ENCODE results near the gene SH3BP5. TPM values are rescaled to one million over a fixed set of nuclear protein-coding genes. Genes with fewer than 3 reads are reported as not detected.
"Not testable (repeated sequence)": the region's sequence is repeated elsewhere in the genome, so short reads cannot be mapped to it uniquely, and the experiment has no call there.

Gene SH3BP5
- total RNA-seq, 1 donor from 2014 or later: 5.9 TPM

DNA sequence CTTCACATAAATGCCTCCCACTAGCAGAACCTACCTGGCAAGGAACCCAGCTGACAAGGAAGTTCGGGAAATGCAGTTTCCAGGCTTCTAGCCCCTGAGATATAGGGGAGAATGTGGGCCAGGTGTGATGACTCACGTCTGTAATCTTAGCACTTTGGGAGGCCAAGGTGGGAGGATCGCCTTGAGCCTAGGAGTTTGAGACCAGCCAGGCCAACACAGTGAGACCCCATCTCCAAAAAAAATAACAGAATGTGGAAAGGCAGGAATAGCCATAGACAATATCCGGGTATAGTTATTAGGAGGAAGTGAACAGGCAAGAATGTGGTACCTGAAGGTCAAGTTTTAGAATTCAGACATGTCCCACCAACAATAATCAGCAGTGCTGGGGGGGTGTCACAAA, 40.5 kb upstream of the SH3BP5 start:
- no peaks in the 10 kb centered on the region for H3K36me3 Mint-ChIP-seq (ENCODE audit: unreplicated experiment)
- no peak overlapping the region for H3K4me3 Mint-ChIP-seq (ENCODE audit: unreplicated experiment)
- H3K4me1 Mint-ChIP-seq (ENCODE audit: unreplicated experiment): no peaks in the 10 kb centered on the region
- TF ChIP-seq, protein P1, sequence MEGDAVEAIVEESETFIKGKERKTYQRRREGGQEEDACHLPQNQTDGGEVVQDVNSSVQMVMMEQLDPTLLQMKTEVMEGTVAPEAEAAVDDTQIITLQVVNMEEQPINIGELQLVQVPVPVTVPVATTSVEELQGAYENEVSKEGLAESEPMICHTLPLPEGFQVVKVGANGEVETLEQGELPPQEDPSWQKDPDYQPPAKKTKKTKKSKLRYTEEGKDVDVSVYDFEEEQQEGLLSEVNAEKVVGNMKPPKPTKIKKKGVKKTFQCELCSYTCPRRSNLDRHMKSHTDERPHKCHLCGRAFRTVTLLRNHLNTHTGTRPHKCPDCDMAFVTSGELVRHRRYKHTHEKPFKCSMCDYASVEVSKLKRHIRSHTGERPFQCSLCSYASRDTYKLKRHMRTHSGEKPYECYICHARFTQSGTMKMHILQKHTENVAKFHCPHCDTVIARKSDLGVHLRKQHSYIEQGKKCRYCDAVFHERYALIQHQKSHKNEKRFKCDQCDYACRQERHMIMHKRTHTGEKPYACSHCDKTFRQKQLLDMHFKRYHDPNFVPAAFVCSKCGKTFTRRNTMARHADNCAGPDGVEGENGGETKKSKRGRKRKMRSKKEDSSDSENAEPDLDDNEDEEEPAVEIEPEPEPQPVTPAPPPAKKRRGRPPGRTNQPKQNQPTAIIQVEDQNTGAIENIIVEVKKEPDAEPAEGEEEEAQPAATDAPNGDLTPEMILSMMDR (IDR thresholded peaks at IDR 0.05): no peak
- DNase-seq (ENCODE audit: extremely low spot score, unreplicated experiment): no peak
- H3K27me3 Mint-ChIP-seq (ENCODE audit: unreplicated experiment): peaks cover 4% of the 10 kb centered on the region
- no peak overlapping the region for H3K27ac Mint-ChIP-seq (ENCODE audit: unreplicated experiment)
- H3K9me3 Mint-ChIP-seq (ENCODE audit: unreplicated experiment): no peaks in the 10 kb centered on the region

DNA sequence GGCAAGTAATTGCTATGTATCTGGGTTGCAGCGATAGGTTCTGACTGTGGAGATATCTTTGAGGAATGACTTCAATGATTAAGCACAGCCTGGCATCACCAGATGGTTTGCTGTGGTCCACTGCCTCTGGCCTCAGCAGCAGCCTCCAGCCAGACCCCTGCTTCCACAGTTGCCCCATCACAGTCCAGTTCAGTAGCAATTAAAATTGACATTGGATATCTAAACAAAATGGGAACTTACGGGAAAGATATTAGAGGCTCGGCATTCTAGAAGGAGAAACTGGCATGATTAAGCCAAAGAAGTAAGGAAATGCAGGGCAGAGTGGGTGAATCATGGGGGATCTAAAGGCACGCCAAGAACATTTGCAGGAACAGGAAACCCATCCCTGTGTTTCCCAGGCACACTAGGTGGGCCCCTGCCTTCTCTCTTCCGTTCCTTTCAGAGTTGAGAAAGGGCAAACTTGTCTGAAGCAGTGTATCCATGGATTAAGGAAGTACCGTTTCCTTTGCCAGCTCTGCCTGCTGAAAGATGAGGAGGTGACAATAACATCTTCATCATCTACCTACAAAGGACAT, 36.3 kb upstream of the SH3BP5 start:
- H3K27ac Mint-ChIP-seq (ENCODE audit: unreplicated experiment): no peak overlapping the region
- no peak for DNase-seq (ENCODE audit: extremely low spot score, unreplicated experiment)
- no peak overlapping the region for H3K4me3 Mint-ChIP-seq (ENCODE audit: unreplicated experiment)
- no peaks in the 10 kb centered on the region for H3K36me3 Mint-ChIP-seq (ENCODE audit: unreplicated experiment)
- peaks cover 8% of the 10 kb centered on the region for H3K4me1 Mint-ChIP-seq (ENCODE audit: unreplicated experiment)
- TF ChIP-seq, protein P1 (IDR thresholded peaks at IDR 0.05): no peak
- H3K9me3 Mint-ChIP-seq (ENCODE audit: unreplicated experiment): no peaks in the 10 kb centered on the region
- peaks cover 9% of the 10 kb centered on the region for H3K27me3 Mint-ChIP-seq (ENCODE audit: unreplicated experiment)

DNA sequence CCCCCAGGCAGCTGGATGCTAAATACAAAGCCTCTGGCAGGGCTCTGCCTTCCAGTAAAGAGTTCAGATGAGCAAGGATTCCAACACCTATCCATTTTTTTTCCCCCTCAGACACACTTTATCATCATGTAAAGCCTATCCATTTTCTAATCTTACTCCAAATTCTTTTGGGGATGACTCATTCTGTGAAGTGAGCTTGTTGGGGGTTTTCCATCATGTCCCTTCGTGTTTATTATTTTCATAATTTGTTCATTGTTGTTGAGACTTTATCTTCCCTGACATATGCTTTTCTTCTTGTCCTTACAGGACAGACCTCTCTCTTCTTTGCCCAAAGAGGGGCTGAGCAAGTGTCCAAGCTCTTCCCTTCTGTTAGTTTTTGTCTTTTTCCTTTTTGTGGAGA, 34.7 kb upstream of the SH3BP5 start:
- Mint-ChIP-seq H3K4me3 (ENCODE audit: unreplicated experiment) (no peak overlapping the region), H3K27ac (ENCODE audit: unreplicated experiment) (no peak overlapping the region), H3K27me3 (ENCODE audit: unreplicated experiment) (peaks cover 9% of the 10 kb centered on the region), H3K9me3 (ENCODE audit: unreplicated experiment) (no peaks in the 10 kb centered on the region), H3K36me3 (ENCODE audit: unreplicated experiment) (no peaks in the 10 kb centered on the region), H3K4me1 (ENCODE audit: unreplicated experiment) (peaks cover 13% of the 10 kb centered on the region)
- TF ChIP-seq, protein P1 (IDR thresholded peaks at IDR 0.05): no peak
- no peak for DNase-seq (ENCODE audit: extremely low spot score, unreplicated experiment)

DNA sequence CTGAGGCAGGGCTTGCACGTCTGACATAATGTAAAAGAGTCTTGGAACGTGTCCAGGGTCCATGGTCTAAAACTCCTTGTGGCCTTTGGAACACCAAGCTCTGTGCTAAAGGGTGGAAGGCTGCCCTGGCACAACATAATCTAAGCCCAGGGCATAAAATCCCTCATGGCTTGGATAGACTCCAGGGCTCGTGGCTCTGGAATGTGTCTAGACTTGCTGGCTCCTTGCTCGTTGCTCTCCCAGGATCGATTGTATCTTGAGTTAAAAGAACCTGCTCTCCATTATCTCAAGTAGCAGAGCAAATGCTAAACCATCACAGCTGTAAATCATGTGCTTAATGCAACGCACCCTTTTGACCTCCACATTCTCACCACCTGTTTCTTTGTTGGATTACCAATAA, 31.7 kb upstream of the SH3BP5 start:
- not testable (repeated sequence) for H3K27me3 Mint-ChIP-seq (ENCODE audit: unreplicated experiment); H3K27ac Mint-ChIP-seq (ENCODE audit: unreplicated experiment); H3K4me3 Mint-ChIP-seq (ENCODE audit: unreplicated experiment); DNase-seq (ENCODE audit: extremely low spot score, unreplicated experiment); H3K36me3 Mint-ChIP-seq (ENCODE audit: unreplicated experiment); H3K9me3 Mint-ChIP-seq (ENCODE audit: unreplicated experiment)
- peaks cover 32% of the 10 kb centered on the region for H3K4me1 Mint-ChIP-seq (ENCODE audit: unreplicated experiment)

DNA sequence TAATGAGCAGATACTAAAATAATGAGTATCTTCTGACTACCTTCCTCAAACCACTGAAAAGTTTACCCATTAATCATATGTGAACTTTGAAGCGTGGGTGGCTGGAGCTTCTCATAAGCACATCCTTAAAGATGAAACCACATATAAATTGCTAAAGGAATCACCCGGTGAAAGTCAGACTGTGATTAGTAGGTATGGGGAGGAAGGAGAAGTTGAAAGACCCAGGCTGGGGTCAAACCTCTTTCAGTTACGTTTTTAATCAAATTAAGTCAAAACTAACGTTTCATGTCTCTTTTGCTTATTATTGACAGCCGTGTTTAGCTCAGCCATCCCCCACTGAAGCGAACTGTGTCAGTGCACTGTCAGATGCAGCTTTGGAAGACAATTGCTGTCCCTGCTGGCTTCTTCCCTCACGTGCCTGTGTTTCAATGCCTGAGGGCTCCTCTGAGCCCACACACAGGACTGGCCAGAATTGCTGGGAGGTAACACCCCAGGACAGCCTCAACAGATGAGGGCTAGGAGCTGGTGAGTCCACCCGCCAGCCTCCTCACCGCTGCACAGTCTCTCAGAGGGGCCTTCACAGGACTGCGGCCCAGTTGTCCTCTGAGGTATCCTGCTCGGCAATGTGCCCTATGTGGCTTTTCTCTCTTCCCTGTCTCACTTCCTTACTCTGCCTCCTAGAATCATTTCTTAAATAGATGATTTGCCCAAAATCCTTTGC, 29.3 kb upstream of the SH3BP5 start:
- TF ChIP-seq, protein P1 (IDR thresholded peaks at IDR 0.05): no peak
- Mint-ChIP-seq H3K27ac (ENCODE audit: unreplicated experiment) (peak overlapping the region; percentile 33), H3K4me1 (ENCODE audit: unreplicated experiment) (peaks cover 27% of the 10 kb centered on the region), H3K36me3 (ENCODE audit: unreplicated experiment) (no peaks in the 10 kb centered on the region), H3K27me3 (ENCODE audit: unreplicated experiment) (no peaks in the 10 kb centered on the region), H3K9me3 (ENCODE audit: unreplicated experiment) (no peaks in the 10 kb centered on the region), H3K4me3 (ENCODE audit: unreplicated experiment) (no peak overlapping the region)
- DNase-seq (ENCODE audit: extremely low spot score, unreplicated experiment): no peak

Measured in osteocyte (in vitro differentiated cells).